OCI-M1 (cell line): ENCODE data around the gene OR2T35.
"Not testable (repeated sequence)": the region's sequence is repeated elsewhere in the genome, so short reads cannot be mapped to it uniquely, and the experiment has no call there.

Experiments used
- DNase-seq: peaks from one replicate; lab custom pipeline; 2025; lab: John Stamatoyannopoulos, UW

The OR2T35 gene

GRCh38 chr1:248645178-248645577 lies at the start of gene OR2T35:
Gene OR2T35, minus strand, starts transcription at chr1:248645278. Its CDS starts 6,020 bp downstream, at chr1:248639258.
- DNase-seq, result not testable (repeated sequence)

GRCh38 chr1:248691567-248692155 lies 46.6 kb upstream of the OR2T35 start:
- DNase-seq, result no peak

- no peak for DNase-seq
Observed at GRCh38 chr1:248688527-248689298, 43.6 kb upstream of the OR2T35 start.

- peak; percentile 76 for DNase-seq
Observed at GRCh38 chr1:248686815-248687214, 41.7 kb upstream of the OR2T35 start.

GRCh38 chr1:248681651-248682050 lies 36.6 kb upstream of the OR2T35 start:
- no peak for DNase-seq

GRCh38 chr1:248670003-248670402 lies 24.9 kb upstream of the OR2T35 start:
- DNase-seq, result peak; percentile 38

- not testable (repeated sequence) for DNase-seq
Observed at GRCh38 chr1:248663453-248664328, 18.6 kb upstream of the OR2T35 start.

- not testable (repeated sequence) for DNase-seq
Observed at GRCh38 chr1:248656797-248657196, 11.7 kb upstream of the OR2T35 start.

GRCh38 chr1:248655354-248655753 lies 10.3 kb upstream of the OR2T35 start, which contains the start of gene OR2T27:
Gene OR2T27, minus strand, starts transcription at chr1:248655528. Its CDS starts 4,644 bp downstream, at chr1:248650884.
- DNase-seq, result not testable (repeated sequence)

- DNase-seq, result not testable (repeated sequence)
Observed at GRCh38 chr1:248648770-248649536, 3.9 kb upstream of the OR2T35 start.

GRCh38 chr1:248642971-248643651 lies 2.0 kb downstream of the OR2T35 start:
- DNase-seq, result not testable (repeated sequence)

GRCh38 chr1:248641583-248641982 lies 3.5 kb downstream of the OR2T35 start:
- DNase-seq, result not testable (repeated sequence)

- DNase-seq, result not testable (repeated sequence)
Observed at GRCh38 chr1:248640906-248641305, 4.2 kb downstream of the OR2T35 start.

GRCh38 chr1:248639652-248640051 lies 5.4 kb downstream of the OR2T35 start:
- not testable (repeated sequence) for DNase-seq

GRCh38 chr1:248636612-248637011 lies 8.5 kb downstream of the OR2T35 start:
- DNase-seq, result not testable (repeated sequence)

GRCh38 chr1:248634991-248635390 lies 10.1 kb downstream of the OR2T35 start, which contains the start of gene OR2T11:
Gene OR2T11, minus strand, starts transcription at chr1:248635091. Its CDS starts 7,963 bp downstream, at chr1:248627128.
- not testable (repeated sequence) for DNase-seq

- peak; percentile 28 for DNase-seq
Observed at GRCh38 chr1:248631354-248632008, 13.6 kb downstream of the OR2T35 start.

GRCh38 chr1:248630551-248630950 lies 14.5 kb downstream of the OR2T35 start:
- DNase-seq, result no peak

GRCh38 chr1:248627971-248628844 lies 16.9 kb downstream of the OR2T35 start:
- DNase-seq, result no peak
